HFFc6 (cell line): ENCODE data around the gene RBM26. TPM values are rescaled to one million over a fixed set of nuclear protein-coding genes. Genes with fewer than 3 reads are reported as not detected.

Experiments
- DNase-seq: peaks from one replicate; pipeline ENCODE4 v3.0.0-alpha.2; 2018
- H3K27ac Mint-ChIP-seq: 2 replicates; pipeline ENCODE4 v1.8.0; 2020; ENCODE audit warnings: mild to moderate bottlenecking, mixed read lengths
- H3K27me3 Mint-ChIP-seq: 2 replicates; pipeline ENCODE4 v1.8.0; 2021; ENCODE audit warnings: mild to moderate bottlenecking, moderate library complexity, mixed read lengths; ENCODE audit not compliant: insufficient read depth
- H3K36me3 Mint-ChIP-seq: 2 replicates; pipeline ENCODE4 v1.8.0; 2021; ENCODE audit warnings: low read depth, mixed read lengths
- H3K4me1 Mint-ChIP-seq: 2 replicates; pipeline ENCODE4 v1.8.0; 2020; ENCODE audit warnings: low read depth, mixed read lengths
- H3K4me3 Mint-ChIP-seq: 2 replicates; pipeline ENCODE4 v1.8.0; 2020; ENCODE audit warnings: mild to moderate bottlenecking, moderate library complexity, mixed read lengths
- H3K9me3 Mint-ChIP-seq: 2 replicates; pipeline ENCODE4 v1.8.0; 2020; ENCODE audit warnings: mild to moderate bottlenecking, mixed read lengths
- CTCF ChIP-seq: fragments of 200-600 bp; sonication (generic); IDR thresholded peaks from 2 replicates; pipeline ENCODE4 v1.5.0; 2021; ENCODE audit warnings: antibody characterized with exemption, mild to moderate bottlenecking
- total RNA-seq, 6 experiments: library from RNA; stranded (reverse); fragmentation: NEBNext Ultra II Directional; extraction: Animal tissue kit (Norgen Biotek cat#: 25700); gene quantifications; 2 replicates in 1 of 6; 3 replicates in 5 of 6; pipeline ENCODE4 v1.2.3, GENCODE V29; 2021

RBM26 gene
- total RNA-seq, 6 experiments from 2014 or later, result 28.5 to 37.6 (median 33.3) TPM

- DNase-seq, result no peak
- H3K27ac Mint-ChIP-seq, result no peak overlapping the region
- H3K36me3 Mint-ChIP-seq, result peaks cover 26% of the 10 kb centered on the region; the same call in 1 of the 2 replicates
- H3K9me3 Mint-ChIP-seq, result no peaks in the 10 kb centered on the region
- no peak overlapping the region for H3K4me3 Mint-ChIP-seq
- peaks cover 18% of the 10 kb centered on the region for H3K4me1 Mint-ChIP-seq
- TF ChIP-seq CTCF, result no peak
- H3K27me3 Mint-ChIP-seq, result no peaks in the 10 kb centered on the region
These were observed 40.1 kb downstream of the RBM26 start for GRCh38 chr13:79365981-79366380.

GRCh38 chr13:79361299-79361698, 44.8 kb downstream of the RBM26 start:
- H3K4me1 Mint-ChIP-seq, result peaks cover 21% of the 10 kb centered on the region
- no peak for TF ChIP-seq CTCF
- no peak overlapping the region for H3K4me3 Mint-ChIP-seq
- H3K27me3 Mint-ChIP-seq, result no peaks in the 10 kb centered on the region
- DNase-seq, result no peak
- H3K36me3 Mint-ChIP-seq, result peaks cover 28% of the 10 kb centered on the region
- no peak overlapping the region for H3K27ac Mint-ChIP-seq
- no peaks in the 10 kb centered on the region for H3K9me3 Mint-ChIP-seq

- peaks cover 30% of the 10 kb centered on the region for H3K36me3 Mint-ChIP-seq
- no peaks in the 10 kb centered on the region for H3K27me3 Mint-ChIP-seq
- no peak overlapping the region for H3K4me3 Mint-ChIP-seq
- no peak for DNase-seq
- TF ChIP-seq CTCF, result no peak
- H3K4me1 Mint-ChIP-seq, result peaks cover 21% of the 10 kb centered on the region
- H3K9me3 Mint-ChIP-seq, result no peaks in the 10 kb centered on the region
- H3K27ac Mint-ChIP-seq, result no peak overlapping the region
These were observed 46.0 kb downstream of the RBM26 start for GRCh38 chr13:79360095-79360494.

- no peak overlapping the region for H3K27ac Mint-ChIP-seq
These were observed 47.0 kb downstream of the RBM26 start for GRCh38 chr13:79359064-79359463.

GRCh38 chr13:79354285-79354684, 51.8 kb downstream of the RBM26 start:
- no peak overlapping the region for H3K4me3 Mint-ChIP-seq
- H3K9me3 Mint-ChIP-seq, result no peaks in the 10 kb centered on the region
- H3K27ac Mint-ChIP-seq, result no peak overlapping the region
- H3K27me3 Mint-ChIP-seq, result no peaks in the 10 kb centered on the region
- DNase-seq, result no peak
- peaks cover 41% of the 10 kb centered on the region for H3K4me1 Mint-ChIP-seq
- H3K36me3 Mint-ChIP-seq, result peaks cover 37% of the 10 kb centered on the region
- no peak for TF ChIP-seq CTCF

More at GRCh38 chr13:79359064-79359463, 47.0 kb downstream of the RBM26 start:
- no peaks in the 10 kb centered on the region for H3K9me3 Mint-ChIP-seq
- TF ChIP-seq CTCF, result no peak
- DNase-seq, result no peak
- H3K27me3 Mint-ChIP-seq, result no peaks in the 10 kb centered on the region
- H3K36me3 Mint-ChIP-seq, result peaks cover 38% of the 10 kb centered on the region
- H3K4me3 Mint-ChIP-seq, result no peak overlapping the region
- H3K4me1 Mint-ChIP-seq, result peaks cover 31% of the 10 kb centered on the region

- Mint-ChIP-seq H3K36me3 (peaks cover 31% of the 10 kb centered on the region), H3K9me3 (no peaks in the 10 kb centered on the region), H3K27ac (peak overlapping the region; percentile 4; the same call in 1 of the 2 replicates), H3K4me3 (no peak overlapping the region), H3K27me3 (no peaks in the 10 kb centered on the region), H3K4me1 (peaks cover 45% of the 10 kb centered on the region)
- TF ChIP-seq CTCF, result no peak
- DNase-seq, result no peak
These were observed 52.4 kb downstream of the RBM26 start for GRCh38 chr13:79353693-79354092.
